8988T (cell line): ENCODE measurements around the gene MUCL3.
"Not testable (repeated sequence)": the region's sequence is repeated elsewhere in the genome, so short reads cannot be mapped to it uniquely, and the experiment has no call there.

ENCODE experiments used
- DNase-seq: peaks from one replicate; pipeline ENCODE4 v3.0.0; 2011

The MUCL3 gene

DNA sequence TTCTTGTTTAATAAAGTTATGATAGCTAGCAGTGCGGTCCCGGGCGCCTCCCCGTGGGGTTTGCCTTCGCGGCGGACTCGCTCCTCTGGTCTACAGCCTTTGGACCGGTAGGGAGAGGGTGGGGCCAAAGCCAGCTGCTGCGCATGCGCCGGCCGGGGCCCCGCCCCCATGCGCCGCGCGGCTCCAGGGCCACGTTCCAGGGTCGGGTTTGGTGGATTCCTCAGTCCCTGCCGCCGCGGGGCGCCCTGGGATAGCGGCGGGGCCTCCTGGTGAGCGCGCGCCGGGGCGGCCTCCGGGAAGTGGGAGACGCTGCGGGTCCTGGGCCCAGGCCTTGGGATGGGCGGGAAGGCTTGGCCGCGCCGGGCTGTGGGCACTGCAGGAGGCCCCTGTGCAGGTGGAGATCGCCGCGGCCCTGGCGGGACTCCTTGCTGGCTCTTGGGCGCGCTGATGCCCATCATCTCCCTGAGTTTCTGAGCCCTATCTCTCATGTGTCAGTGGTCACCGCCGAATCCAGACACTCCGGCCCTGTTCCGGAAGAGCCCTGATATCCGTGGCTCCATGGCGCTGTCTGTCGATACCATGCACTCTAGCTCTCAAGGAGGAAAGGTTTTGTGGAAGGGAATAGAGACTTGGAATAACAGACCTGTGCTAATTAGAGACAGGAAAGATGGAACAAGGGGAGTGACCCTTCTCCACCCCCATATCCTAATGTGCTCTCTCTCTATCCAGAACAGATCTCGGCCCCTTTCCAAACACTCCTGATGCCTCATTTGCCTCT is 26.5 kb upstream of the MUCL3 start, which contains the start of gene VARS2:
Gene VARS2, plus strand, starts transcription at position 163 of the 778 bp plus-strand sequence. Its CDS starts 599 bp downstream, at position 762.
- peak; percentile 98 for DNase-seq

DNA sequence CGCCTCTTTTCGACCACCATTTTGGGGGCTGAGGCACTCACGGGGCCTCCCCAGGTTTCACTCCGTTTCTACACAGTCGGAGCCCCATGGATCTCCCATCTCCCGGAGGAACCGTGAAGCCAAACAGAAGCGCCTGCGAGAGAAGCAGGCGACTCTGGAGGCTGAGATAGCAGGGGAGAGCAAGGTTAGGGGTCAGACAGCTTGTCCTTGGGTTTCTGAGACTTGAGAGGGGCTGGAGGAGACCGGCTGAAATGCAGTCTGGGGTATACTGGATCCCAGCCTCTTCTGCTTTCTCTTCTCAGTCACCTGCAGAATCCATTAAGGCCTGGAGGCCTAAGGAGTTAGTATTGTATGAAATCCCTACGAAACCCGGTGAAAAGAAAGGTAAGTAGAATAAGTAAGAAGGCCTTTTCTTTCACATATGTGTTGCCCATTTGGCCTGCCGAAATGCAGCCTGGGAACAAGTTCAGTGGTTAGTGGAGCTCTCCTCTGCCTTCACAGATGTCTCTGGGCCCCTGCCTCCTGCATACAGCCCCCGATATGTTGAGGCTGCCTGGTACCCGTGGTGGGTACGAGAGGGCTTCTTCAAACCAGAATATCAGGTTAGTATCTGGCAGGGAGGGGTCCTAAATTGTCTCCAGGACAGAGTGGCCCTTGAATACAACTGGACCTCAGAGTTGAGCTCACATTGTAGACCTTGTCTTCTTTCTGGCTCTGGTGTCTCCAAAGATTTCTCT is 25.8 kb upstream of the MUCL3 start:
- no peak for DNase-seq

DNA sequence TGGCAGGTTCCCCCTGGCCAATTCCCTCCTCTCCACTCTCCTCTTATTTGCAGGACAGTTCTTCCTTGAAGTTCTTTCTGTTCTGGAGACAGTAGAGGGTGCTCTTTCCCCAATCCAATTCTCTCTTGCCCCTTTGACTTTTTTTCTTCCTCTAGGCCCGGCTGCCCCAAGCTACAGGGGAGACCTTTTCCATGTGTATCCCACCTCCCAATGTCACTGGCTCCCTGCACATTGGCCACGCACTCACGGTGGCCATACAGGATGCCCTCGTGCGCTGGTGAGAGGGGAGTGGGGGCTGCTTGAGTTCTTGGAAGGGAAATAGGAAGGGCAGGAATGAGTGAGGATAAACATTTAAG is 25.2 kb upstream of the MUCL3 start:
- DNase-seq = peak; percentile 89

DNA sequence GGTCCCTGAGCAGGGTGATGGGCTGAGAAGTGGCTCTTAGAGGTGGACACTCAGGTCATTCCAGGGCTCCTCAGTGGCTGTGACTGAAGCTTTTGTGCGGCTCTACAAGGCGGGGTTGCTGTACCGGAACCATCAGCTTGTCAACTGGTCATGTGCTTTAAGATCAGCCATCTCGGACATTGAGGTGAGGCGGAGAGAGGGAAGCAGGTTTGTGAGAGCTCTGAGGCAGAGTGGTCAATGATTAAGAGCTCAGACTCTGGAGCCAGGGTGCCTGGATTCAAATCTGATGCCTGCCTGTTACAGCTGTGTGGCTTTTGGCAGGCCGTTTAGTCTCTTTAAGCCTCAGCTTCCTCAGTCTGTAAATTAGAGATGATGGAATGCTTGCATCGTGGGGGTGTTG is 23.7 kb upstream of the MUCL3 start:
- no peak for DNase-seq

DNA sequence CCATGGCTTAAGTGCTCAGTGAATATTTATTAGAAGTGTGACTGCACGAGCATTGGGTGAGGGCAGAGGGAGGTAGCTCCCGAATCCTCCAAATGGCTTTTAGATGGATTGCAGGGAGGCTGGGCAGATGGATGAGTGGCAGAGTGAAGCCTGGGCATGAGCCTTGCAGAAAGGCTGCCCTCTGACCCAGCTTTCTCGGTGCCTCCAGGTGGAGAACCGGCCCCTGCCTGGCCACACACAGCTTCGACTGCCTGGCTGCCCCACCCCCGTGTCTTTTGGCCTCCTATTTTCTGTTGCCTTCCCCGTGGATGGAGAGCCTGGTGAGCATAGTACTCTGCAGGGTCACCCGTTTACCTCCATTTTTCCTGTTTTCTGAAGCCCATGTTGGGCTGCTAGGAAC is 23.3 kb upstream of the MUCL3 start:
- DNase-seq = no peak

DNA sequence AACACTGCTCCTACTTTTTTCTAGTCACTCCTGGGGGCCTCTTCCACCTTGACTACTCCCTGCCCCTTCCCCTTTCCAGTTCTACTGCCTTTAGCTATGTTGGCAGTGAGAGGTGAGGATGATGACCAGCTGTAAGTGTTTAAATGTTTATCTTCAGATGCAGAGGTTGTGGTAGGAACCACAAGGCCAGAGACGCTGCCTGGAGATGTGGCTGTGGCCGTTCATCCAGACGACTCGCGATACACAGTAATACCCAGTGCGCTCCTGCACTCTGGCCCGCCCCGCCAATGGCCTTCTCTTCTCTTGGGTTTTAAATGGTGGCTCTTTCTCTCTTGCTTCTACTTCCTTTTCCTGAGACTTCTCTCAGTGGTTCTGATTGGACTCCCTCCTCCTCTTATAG is 22.1 kb upstream of the MUCL3 start:
- no peak for DNase-seq

DNA sequence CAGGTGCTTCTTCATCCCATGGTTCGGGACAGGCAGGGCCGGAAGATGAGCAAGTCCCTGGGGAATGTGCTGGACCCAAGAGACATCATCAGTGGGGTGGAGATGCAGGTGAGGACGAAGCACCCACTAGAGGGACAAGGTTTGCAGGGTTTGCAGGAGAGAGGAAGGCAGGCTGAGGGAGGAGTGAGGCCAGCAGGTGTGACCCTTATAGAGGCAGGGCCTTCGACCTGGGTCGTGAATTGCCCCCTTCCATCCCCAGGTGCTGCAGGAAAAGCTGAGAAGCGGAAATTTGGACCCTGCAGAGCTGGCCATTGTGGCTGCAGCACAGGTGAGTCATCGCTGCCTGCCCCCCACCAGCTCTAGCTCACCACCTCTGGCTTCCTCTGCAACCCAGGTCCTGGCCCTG is 18.3 kb upstream of the MUCL3 start:
- DNase-seq = peak; percentile 61

DNA sequence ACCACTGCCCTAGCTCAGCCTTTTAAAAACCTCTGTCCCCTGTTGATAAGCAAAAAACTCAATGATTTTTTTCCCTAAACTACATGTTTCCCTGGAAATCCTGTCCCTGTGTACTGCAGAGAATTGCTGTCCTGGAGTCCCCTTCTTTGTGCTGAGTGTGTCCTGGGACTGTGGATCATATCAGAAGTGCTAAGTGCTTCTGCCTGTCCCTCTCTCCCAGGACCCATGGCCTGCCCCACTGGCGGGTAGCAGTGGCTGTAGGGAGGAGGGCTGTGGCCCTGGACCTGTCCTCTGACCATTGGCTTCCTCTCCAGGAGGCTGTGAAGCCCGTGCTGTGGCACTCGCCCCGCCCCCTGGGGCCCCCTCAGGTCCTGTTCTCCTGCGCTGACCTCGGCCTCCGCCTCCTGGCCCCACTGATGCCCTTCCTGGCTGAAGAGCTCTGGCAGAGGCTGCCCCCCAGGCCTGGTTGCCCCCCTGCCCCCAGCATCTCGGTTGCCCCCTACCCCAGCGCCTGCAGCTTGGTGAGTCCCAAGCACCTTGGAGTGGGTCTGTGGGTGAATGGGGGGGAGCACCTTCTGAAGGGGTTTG is 16.6 kb upstream of the MUCL3 start:
- DNase-seq = not testable (repeated sequence)

DNA sequence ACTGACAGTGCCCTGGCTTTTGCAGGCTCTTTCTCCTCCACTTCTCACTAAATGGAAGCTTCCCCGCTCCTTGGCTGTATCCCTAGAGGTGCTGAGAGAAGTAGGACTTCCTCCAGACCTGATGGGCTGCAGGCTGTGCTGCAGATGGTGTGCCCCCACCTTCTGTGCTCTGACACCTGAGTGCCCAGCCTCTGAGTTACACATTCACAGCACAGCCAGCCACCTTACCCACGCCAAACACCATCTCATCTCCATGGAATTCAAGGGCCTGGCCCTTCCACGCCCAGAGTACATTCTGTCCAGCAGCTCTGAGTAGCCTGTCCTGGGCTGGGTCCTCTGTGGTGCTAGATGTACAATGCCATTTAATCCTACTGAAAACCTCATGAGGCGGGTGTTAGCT is 14.1 kb upstream of the MUCL3 start:
- DNase-seq = no peak

DNA sequence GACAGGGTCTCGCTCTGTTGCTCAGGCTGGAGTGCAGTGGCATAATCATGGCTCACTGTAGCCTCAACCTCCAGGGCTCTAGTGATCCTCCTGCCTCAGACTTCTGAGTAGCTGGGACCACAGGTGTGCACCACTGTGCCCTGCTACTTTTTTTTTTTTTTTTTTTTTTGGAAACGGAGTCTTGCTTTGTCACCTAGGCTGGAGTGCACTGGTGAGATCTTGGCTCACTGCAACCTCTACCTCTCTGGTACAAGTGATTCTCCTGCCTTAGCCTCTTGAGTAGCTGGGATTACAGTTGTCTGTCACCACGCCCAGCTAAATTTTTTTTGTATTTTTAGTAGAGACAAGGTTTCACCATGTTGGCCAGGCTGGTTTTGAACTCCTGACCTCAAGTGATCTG is 13.7 kb upstream of the MUCL3 start:
- not testable (repeated sequence) for DNase-seq

DNA sequence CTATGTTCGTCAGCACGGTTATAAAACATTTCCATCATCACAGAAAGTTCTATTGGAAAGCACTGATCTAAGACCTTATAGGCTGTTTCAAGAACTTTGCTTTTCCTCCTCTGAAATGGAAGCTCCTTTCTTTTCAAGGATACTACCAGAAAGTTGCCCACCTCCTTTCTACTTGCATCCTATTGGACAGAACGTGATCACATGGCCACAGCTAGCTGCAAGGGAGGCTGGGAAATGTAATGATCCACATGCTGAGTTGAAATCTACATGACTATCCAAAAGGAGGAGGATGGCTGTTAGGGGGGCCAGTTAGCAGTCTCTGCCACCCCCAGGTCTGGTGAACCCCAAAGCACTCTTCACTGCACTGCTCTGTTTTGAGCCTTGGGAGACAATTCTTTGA is 12.1 kb upstream of the MUCL3 start:
- DNase-seq = no peak

DNA sequence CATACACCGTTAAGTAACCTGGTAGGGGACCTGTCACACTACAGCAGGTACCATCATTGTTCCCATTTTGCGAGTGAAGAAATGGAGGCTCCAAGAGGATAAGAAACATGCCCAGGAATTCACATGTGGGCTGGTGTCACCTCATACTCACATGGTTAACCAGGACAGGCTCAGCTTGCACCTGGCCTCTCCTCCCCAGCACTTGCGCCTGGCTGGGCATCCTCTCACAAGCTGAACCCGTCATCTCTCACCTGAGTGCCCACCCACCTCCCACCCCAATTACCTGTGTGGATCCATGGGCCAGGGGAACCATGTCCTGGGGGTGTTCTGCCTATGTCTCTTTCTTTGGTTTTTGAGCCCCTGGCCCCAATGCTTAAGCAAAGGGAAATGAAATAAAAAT is 10.3 kb upstream of the MUCL3 start:
- no peak for DNase-seq

DNA sequence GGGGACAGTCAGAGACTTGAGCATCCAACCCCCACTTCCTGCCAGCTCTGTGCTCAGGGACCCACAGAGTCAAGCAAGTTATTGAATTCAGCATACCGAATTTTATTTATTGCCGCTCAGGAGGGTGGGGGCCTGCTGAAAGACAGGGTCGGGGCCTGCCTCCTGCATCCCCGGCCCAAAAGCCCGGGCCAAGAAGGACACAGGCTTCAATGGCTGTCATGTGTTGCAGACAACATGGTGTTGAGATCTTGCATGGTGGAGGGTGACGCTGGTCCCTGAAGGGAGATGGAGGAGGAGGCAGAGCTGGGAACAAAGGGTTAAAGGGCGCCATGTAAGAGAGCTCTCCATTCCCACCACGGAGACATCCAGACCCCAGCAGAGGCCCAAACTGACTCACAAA is 9.5 kb upstream of the MUCL3 start:
- no peak for DNase-seq

DNA sequence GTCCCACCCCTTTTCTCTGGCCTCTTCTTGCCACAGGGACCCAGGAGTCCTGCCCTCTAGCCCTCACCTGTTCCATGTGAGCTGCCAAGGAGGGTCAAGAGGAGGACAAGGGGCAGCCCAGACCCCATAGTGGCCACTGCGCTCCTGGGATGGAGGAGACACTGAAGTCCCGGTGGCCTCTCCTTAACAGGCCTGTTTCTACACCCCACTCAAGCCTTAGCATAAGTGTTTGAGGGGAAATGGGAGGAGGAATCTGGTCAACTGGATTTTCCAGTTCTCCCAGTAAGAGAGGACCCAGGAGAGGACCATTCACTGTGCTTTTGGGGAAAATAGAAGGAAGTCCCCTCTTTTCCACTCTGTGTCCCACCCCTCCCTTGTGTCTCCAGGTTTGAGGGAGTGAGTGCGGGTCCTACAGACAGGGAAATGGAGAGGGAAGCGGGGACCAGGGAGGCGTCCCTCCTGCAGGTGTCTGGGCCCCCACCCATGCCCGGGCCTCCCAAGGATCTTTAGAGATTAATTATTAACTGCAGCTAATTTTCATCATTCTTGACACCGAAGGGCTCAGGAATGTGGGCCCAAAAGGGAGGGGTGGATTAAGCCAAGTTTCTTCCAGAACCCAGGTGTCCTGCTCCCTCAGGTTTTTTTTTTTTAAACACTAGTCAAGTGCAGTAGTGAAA is 8.7 kb upstream of the MUCL3 start, which contains the start of gene SFTA2:
Gene SFTA2, minus strand, starts transcription at position 202 of the 677 bp plus-strand sequence. Its CDS starts 74 bp downstream, at position 128.
- DNase-seq = no peak

DNA sequence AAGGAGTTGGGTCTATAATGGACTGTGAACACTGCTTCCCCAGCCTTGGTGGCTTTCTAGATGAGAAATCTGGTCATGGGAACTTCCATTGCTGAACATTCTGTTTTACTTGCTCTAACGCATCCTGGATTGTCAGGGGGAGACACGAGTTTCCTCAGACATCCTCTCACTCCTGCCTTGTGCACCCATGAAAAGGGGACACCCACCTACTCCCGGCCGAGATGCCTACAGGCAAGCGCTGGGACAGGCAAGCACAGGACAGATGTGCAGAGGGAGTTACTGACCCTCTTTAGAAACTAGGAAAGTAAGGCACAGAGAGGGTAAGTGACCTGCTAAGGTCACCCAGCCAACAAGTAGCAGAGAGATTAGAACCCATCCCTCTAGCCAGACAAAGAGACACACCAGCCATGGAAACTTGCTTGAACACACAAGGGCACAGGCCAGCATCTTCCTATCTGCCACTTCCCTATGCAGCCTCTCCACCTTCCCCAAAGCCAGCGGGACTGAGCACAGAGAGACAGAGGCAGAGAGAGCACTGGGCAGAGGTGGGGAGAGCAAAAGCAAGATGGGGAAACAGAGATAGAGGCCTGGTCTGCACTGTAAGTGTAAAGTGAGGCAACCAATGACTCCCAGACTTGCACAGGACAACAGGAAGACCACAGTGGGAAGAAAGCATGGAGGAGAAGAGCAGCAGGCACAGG is 8.0 kb upstream of the MUCL3 start:
- DNase-seq = no peak

DNA sequence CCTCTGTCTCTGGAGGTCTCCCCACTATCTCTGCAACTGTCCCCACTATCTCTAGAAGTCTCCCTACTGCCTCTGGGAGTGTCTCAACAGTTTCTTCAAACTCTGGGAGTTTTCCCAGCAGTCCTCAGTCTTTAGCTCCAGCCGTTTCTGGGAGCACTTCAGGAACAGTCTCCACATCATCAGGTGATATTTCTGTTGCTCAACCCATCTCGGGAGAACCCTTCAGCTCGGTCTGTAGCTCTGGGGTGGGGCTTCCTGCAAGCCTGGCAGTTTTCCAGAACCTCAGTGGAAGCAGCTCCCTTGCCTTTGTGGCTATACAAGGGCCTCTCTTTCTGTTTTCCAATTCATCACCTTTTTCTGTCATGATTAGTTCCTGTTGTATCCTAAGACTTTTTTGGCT is 5.8 kb upstream of the MUCL3 start:
- DNase-seq = no peak

DNA sequence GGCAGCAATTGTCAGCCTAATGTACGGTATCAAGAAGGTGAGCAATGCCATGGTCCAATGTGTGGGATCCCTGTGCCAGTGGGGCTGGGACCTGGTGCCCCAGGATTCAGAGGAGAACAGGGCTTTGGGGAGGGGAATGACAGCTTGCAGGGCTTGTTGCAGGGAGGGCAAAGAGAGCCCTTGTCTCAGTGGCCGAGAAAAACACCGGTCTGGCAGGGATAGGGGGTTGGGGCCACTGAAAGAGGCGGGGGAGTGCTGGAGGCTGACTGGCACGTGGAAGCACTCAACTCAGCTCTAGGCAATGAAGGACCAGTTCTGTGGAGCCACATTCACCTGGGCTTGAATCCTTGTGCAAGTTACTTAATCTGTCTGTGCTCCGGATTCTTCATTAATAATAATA is 3.5 kb upstream of the MUCL3 start:
- DNase-seq = no peak

DNA sequence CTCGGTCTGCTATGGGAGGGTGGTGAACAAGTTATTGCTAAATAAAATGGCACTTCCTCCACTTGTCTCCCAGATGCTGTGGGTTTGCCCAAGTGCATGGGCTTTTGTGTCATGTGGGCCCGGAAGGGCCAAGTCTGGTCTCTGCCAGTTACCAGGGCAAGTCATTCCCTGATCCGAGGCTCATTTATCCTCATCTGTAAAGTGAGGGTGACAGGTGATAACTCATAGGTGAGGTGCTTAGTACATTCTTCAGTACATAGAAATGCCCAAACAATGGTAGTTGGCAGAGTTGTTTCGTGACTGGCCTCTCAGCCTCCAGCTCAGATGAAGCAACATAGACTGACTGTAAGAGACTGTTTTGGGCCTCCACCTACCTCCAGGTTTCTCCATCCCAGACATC is 2.0 kb upstream of the MUCL3 start:
- no peak for DNase-seq

DNA sequence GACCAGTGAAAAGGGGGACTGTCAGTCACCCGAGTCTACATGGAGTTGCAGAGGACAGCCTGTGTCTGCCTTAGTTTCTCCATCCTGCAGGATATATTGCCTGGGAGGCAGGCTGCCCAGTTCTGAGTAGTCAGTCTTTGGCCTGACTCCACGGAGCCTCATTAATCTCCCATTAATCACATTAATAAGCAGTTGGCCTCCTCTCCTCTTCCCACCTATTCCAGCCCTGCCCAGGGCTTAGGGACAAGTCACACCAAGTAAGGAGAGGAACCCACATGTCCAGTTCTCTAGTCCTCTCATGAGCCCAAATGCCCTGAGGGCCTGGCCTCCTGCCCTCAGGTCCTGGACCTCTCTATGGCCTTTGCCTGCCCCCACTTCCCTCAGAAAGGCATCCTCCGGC is 1.3 kb upstream of the MUCL3 start:
- DNase-seq = no peak

DNA sequence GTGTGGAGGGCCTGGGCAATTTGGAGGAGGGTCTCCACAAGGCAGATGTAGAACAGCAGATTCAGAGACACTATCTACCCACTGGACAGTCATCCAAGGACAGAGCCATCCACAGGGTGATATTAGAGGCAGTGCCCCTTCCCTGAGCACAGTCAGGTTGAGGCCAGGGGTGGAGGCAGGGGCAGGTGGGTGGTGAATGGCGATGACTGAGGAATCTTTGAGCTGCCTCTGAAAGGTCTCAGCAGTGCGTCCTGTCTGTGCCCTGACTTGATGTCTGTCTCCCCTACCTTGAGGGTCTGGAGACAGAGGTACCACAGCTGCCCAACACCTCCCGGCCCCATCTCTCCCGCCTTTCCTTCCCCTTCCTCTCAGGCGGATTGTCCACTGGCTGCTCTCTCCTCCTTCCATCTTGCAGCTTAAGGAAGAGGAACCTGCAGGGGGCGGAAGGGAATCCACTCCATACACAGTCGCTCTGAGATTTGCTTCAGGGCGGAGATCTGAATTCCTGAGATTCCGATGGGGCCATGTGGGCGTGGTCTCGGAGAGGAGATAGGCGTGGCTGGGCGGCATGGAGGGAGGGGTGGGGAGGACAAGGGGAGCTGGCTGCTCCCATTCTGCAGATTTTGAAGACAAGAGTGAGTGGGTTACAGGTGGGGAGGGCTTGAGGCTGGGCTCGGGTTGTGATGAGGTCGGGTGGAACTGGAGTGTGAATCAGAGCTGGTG is 1.7 kb downstream of the MUCL3 start:
- peak; percentile 85 for DNase-seq

DNA sequence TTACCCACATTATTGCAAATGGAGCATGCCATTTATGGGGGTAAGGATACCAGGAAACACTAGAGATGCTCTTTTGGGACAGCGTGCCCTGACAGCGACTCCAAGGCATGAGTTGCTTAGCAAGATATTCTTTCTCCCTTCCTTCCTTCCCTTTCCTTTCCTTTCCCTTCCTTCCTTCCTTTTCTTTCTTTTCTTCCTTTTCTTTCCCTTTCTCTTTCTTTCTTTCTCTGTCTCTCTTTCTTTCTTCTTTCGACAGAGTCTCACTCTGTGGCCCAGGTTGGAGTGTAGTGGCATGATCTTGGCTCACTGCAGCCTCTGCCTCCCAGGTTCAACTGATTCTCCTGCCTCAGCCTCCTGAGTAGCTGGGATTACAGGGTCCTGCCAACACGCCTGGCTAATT is 3.3 kb downstream of the MUCL3 start:
- no peak for DNase-seq

DNA sequence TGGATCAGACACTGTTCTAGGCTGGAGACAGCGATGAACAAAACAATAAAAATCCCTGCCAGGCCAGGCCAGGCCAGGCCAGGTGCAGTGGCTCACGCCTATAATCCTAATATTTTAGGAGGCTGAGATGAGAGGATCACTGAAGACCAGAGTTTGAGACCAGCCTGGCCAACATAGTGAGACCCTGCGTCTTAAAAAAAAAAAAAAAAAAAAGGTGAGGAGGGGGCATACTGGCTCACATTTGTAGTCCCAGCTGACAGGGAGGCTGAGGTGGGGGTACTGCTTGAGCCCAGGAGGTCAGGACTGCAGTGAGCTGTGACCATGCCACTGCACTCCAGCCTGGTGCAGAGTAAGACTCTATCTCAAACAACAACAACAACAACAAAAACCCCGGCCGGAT is 4.5 kb downstream of the MUCL3 start:
- no peak for DNase-seq
